ENCODE data around the gene SH3RF3. TPM values are rescaled to one million over a fixed set of nuclear protein-coding genes. Genes with fewer than 3 reads are reported as not detected.

SH3RF3 gene
- total and polyA plus RNA-seq, 10 of the 15 experiments (the other 5 are each of a cell fraction or from before 2014, with no cell fraction given) = 0.08 to 8.8 (median 2.3) TPM

GRCh38 chr2:109305490-109306167 is 176.6 kb downstream of the SH3RF3 start:
- 54% methylated on average over 15 of the region's 15 CpGs for WGBS (ENCODE audit: insufficient coverage, insufficient replicate concordance, low lambda C conversion rate, missing lambda C conversion rate)
- ATAC-seq = peak; percentile 16; the same call in 1 of the 3 replicates
- no peaks in the 10 kb centered on the region for H4K20me1 ChIP-seq (ENCODE audit: control insufficient read depth, insufficient read depth)
- no TSS peak for BruUV-seq (replicated peaks)
- H3K27me3 ChIP-seq (replicated peaks in 1 of 2; ENCODE audit: control insufficient read depth in 2 of 2, insufficient read depth in 2 of 2, low read length in 1 of 2) = no peaks in the 10 kb centered on the region
- ChIA-PET SMC1A (ENCODE audit: uncharacterized antibody, unreplicated experiment) (interaction anchor here (1.4 kb wide), 1 partner anchor 91 kb away, joined by 3 read pairs; no protein-coding TSS in a partner anchor), CTCF (interaction anchor here (1.0 to 1.3 kb wide), 2 partner anchors 30 to 88 kb away, joined by 3 read pairs; no protein-coding TSS in a partner anchor), POLR2A (no interaction called here), RAD21 (ENCODE audit: unreplicated experiment) (interaction anchor here (1.4 to 2.2 kb wide), 2 partner anchors 27 to 205 kb away, joined by 5 to 10 read pairs; no protein-coding TSS in a partner anchor)
- H3K27ac ChIP-seq (ENCODE audit: control insufficient read depth, insufficient read depth) = no peak overlapping the region
- no peak for TF ChIP-seq RFX5 (IDR thresholded peaks at IDR 0.05; ENCODE audit: low read depth, low read length)
- no peak for TF ChIP-seq BCL3 (IDR thresholded peaks at IDR 0.05; ENCODE audit: borderline replicate concordance, insufficient read depth, low read depth, low read length, poor library complexity, severe bottlenecking)
- TF ChIP-seq ZNF217 (IDR thresholded peaks at IDR 0.05) = no peak
- no peak for TF ChIP-seq BACH1 (IDR thresholded peaks at IDR 0.05; ENCODE audit: borderline replicate concordance)
- TF ChIP-seq ZBTB33 (IDR thresholded peaks at IDR 0.05) = no peak
- TF ChIP-seq RCOR1 (conservative IDR thresholded peaks at IDR 0.05; ENCODE audit: low read depth, low read length) = no peak
- no peak for TF ChIP-seq BRCA1 (IDR thresholded peaks at IDR 0.05; ENCODE audit: low read depth, low read length)
- TF ChIP-seq NBN (IDR thresholded peaks at IDR 0.05) = no peak
- no peak for TF ChIP-seq MAX (IDR thresholded peaks at IDR 0.05; ENCODE audit: low read depth, low read length)
- no peak for TF ChIP-seq IKZF2 (IDR thresholded peaks at IDR 0.05)
- TF ChIP-seq BHLHE40 (IDR thresholded peaks at IDR 0.05; ENCODE audit: borderline replicate concordance in 1 of 2, low read depth in 2 of 2, low read length in 1 of 2) = no peak
- no peak for TF ChIP-seq GATAD2B (conservative IDR thresholded peaks at IDR 0.05; ENCODE audit: low read depth)
- TF ChIP-seq NR2C2 (IDR thresholded peaks at IDR 0.05; ENCODE audit: borderline replicate concordance, control insufficient read depth, insufficient read length, low read depth) = no peak
- no peaks in the 10 kb centered on the region for H3K36me3 ChIP-seq (ENCODE audit: control insufficient read depth in 2 of 2, insufficient read depth in 2 of 2, low read length in 1 of 2)
- no peak overlapping the region for H3K4me3 ChIP-seq
- no peak overlapping the region for H3K4me2 ChIP-seq (ENCODE audit: control insufficient read depth, insufficient read depth)
- no peaks in the 10 kb centered on the region for H3K4me1 ChIP-seq (ENCODE audit: control insufficient read depth, insufficient read depth, low read length)
- no peaks in the 10 kb centered on the region for H3K79me2 ChIP-seq (ENCODE audit: control insufficient read depth, insufficient read depth, low read length)
- no peak for FAIRE-seq
- in situ Hi-C loops (cut with MboI) = no loop called here
- H3K9me3 ChIP-seq (replicated peaks; ENCODE audit: control insufficient read depth, insufficient read depth, low read length) = no peaks in the 10 kb centered on the region
- H3K9ac ChIP-seq (ENCODE audit: control insufficient read depth, insufficient read depth, low read length) = no peak overlapping the region
- no peak for DNase-seq (ENCODE audit: low read depth, low spot score)
- H2AFZ ChIP-seq (ENCODE audit: control insufficient read depth, low read depth, low read length) = no peak overlapping the region
- intact Hi-C loops (cut with micrococcal nuclease; ENCODE audit: unreplicated experiment) = no loop called here

Data from GM12878 (cell line).